Right ventricle myocardium superior (tissue), 1 donor: Measurements from ENCODE around the gene GADD45B. TPM values are rescaled to one million over a fixed set of nuclear protein-coding genes. Genes with fewer than 3 reads are reported as not detected.

Source experiments
- ATAC-seq: fragments of 200-7000 bp; cut with Tn5 transposase; one replicate; pipeline ENCODE4 v1.9.1; 2020; ENCODE audit warnings: mild to moderate bottlenecking; ENCODE audit not compliant: poor library complexity
- DNase-seq: peaks from one replicate; pipeline ENCODE4 v3.0.0-alpha.2; 2020
- intact Hi-C: fragments of 100-400 bp; cut with DNase I; formaldehyde crosslinking; loops from one replicate; pipeline ENCODE4 v1.11.2; 2022
- long read RNA-seq: library from polyadenylated mRNA; unstranded; transcript quantifications from one replicate; pipeline ENCODE4 v2.0.0, GENCODE V29; 2021
- total RNA-seq: library from RNA; stranded (reverse); fragmentation: NEBNext Ultra II Directional; extraction: Animal tissue kit (Norgen Biotek cat#: 25700); gene quantifications from one replicate; pipeline ENCODE4 v1.2.1, GENCODE V29; 2021
- donor health status: DM: no; HTN: yes; CAD: no; lungs with severe emphysema.

The GADD45B gene
- total RNA-seq, result 42.1 TPM
- long read RNA-seq, transcript GADD45B-201 (4 exons, 1,373 nt), result major isoform, 19 of 21 reads
- long read RNA-seq, partial matches to known transcripts, result 0 of 21 reads
- long read RNA-seq, other reads (novel, unspliced or antisense), result 2 of 21 reads

- ATAC-seq, result peak; percentile 81
- intact Hi-C loops, result loop anchor here (2.0 to 5.0 kb wide), 3 partner anchors 66 to 135 kb away; no protein-coding TSS in a partner anchor
Observed at GRCh38 chr19:2475702-2476450, at the start of gene GADD45B. Gene GADD45B (plus strand): TSS chr19:2476127. CDS start chr19:2476359, 232 bp downstream.

GRCh38 chr19:2426611-2427428 is 49.1 kb upstream of the GADD45B start:
- DNase-seq (peak; percentile 63), ATAC-seq (peak; percentile 21)
- intact Hi-C loops, result no loop called here

More at GRCh38 chr19:2475702-2476450, at the start of gene GADD45B:
- DNase-seq, result peak; percentile 98

GRCh38 chr19:2427429-2428320 is 48.3 kb upstream of the GADD45B start, which contains the start of gene TIMM13:
Gene TIMM13 (minus strand): TSS chr19:2427586. CDS start chr19:2427533, 53 bp downstream.
- ATAC-seq (peak; percentile 96), DNase-seq (peak; percentile 99)
- intact Hi-C loops, result no loop called here

GRCh38 chr19:2428321-2428690 is 47.6 kb upstream of the GADD45B start:
- no peak for ATAC-seq
- intact Hi-C loops, result no loop called here
- peak; percentile 63 for DNase-seq

- intact Hi-C loops, result no loop called here
Observed at GRCh38 chr19:2428756-2429711, 46.9 kb upstream of the GADD45B start.

GRCh38 chr19:2429917-2430535 is 45.9 kb upstream of the GADD45B start:
- DNase-seq, result no peak
- no peak for ATAC-seq
- intact Hi-C loops, result no loop called here

More at GRCh38 chr19:2428756-2429711, 46.9 kb upstream of the GADD45B start:
- DNase-seq (peak; percentile 41), ATAC-seq (no peak)

- no peak for ATAC-seq
- peak; percentile 40 for DNase-seq
- intact Hi-C loops, result no loop called here
Observed at GRCh38 chr19:2431318-2432055, 44.4 kb upstream of the GADD45B start.

- ATAC-seq (no peak), DNase-seq (no peak)
- intact Hi-C loops, result no loop called here
Observed at GRCh38 chr19:2432131-2432848, 43.6 kb upstream of the GADD45B start.

GRCh38 chr19:2433854-2434253 is 42.1 kb upstream of the GADD45B start:
- intact Hi-C loops, result no loop called here
- DNase-seq (no peak), ATAC-seq (no peak)

- DNase-seq (no peak), ATAC-seq (no peak)
- intact Hi-C loops, result no loop called here
Observed at GRCh38 chr19:2434267-2434666, 41.7 kb upstream of the GADD45B start.

GRCh38 chr19:2434721-2435265 is 41.1 kb upstream of the GADD45B start:
- ATAC-seq (no peak), DNase-seq (no peak)
- intact Hi-C loops, result no loop called here

GRCh38 chr19:2436384-2436783 is 39.5 kb upstream of the GADD45B start:
- DNase-seq (no peak), ATAC-seq (no peak)
- intact Hi-C loops, result no loop called here

- DNase-seq, result no peak
- intact Hi-C loops, result no loop called here
- ATAC-seq, result no peak
Observed at GRCh38 chr19:2436926-2437325, 39.0 kb upstream of the GADD45B start.

GRCh38 chr19:2438178-2438577 is 37.7 kb upstream of the GADD45B start:
- intact Hi-C loops, result no loop called here
- ATAC-seq, result no peak
- DNase-seq, result no peak

GRCh38 chr19:2440515-2440914 is 35.4 kb upstream of the GADD45B start:
- no peak for DNase-seq
- intact Hi-C loops, result no loop called here
- no peak for ATAC-seq
